NB4 (cell line): Measurements from ENCODE around the gene MAST4.

Experiments used
- MAX ChIP-seq: IDR thresholded peaks from 2 replicates; pipeline ENCODE4 v1.6.1; 2011; ENCODE audit warnings: low read depth, low read length
- MYC ChIP-seq: IDR thresholded peaks from 2 replicates; pipeline ENCODE4 v1.6.1; 2011; ENCODE audit warnings: low read depth, low read length
- POLR2A ChIP-seq: IDR thresholded peaks from 2 replicates; pipeline ENCODE4 v1.6.1; 2011; ENCODE audit warnings: mild to moderate bottlenecking; ENCODE audit not compliant: insufficient read length; ENCODE audit errors: extremely low read depth
- TF ChIP-seq, protein P1 (sequence below): IDR thresholded peaks from one replicate; pipeline ENCODE4 v1.5.1; 2012; ENCODE audit warnings: low read depth, low read length

DNA sequence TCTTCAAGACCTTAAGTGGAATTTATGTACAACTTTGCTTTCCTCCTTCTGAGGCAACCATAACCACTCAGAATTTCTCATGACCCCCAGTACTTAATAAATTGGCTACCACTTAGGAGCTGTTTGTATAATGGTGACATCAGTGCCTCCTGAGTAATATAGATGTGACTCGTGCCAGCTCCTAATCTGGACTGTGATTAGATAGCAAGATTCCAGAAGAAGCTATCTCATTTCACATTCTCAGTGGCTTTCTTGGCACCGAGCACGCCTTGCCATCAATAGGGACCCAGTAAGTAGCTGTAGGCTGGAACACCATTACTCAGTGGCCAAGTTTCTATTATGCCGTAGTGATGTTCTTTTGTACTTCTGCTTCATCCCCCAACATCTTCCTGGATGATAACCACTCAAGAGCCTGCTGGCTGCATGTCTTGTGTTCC is 371.7 kb downstream of the MAST4 start:
- TF ChIP-seq MAX (no peak), POLR2A (no peak), MYC (no peak)
- TF ChIP-seq, protein P1, sequence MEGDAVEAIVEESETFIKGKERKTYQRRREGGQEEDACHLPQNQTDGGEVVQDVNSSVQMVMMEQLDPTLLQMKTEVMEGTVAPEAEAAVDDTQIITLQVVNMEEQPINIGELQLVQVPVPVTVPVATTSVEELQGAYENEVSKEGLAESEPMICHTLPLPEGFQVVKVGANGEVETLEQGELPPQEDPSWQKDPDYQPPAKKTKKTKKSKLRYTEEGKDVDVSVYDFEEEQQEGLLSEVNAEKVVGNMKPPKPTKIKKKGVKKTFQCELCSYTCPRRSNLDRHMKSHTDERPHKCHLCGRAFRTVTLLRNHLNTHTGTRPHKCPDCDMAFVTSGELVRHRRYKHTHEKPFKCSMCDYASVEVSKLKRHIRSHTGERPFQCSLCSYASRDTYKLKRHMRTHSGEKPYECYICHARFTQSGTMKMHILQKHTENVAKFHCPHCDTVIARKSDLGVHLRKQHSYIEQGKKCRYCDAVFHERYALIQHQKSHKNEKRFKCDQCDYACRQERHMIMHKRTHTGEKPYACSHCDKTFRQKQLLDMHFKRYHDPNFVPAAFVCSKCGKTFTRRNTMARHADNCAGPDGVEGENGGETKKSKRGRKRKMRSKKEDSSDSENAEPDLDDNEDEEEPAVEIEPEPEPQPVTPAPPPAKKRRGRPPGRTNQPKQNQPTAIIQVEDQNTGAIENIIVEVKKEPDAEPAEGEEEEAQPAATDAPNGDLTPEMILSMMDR = no peak
